Left lung (tissue), 10 donors: ENCODE data around the gene CHD9. TPM values are rescaled to one million over a fixed set of nuclear protein-coding genes. Genes with fewer than 3 reads are reported as not detected.
"Not testable (repeated sequence)": the region's sequence is repeated elsewhere in the genome, so short reads cannot be mapped to it uniquely, and the experiment has no call there.

ENCODE experiments used
- ATAC-seq: fragments of 200-7000 bp; cut with Tn5 transposase; one replicate; pipeline ENCODE4 v1.9.1; 2020; ENCODE audit warnings: moderate library complexity
- DNase-seq, 4 donors: peaks; one replicate each; pipeline ENCODE4 v3.0.0-alpha.2; 2013 to 2020
- H3K27ac ChIP-seq, 2 donors: fragments of 200-600 bp; sonication (generic) in 1 of 2; one replicate each; pipeline versions ENCODE4 v1.5.0 to v1.8.0; 2020 to 2021
- H3K27me3 ChIP-seq, 2 donors: fragments of 200-600 bp; sonication (generic) in 1 of 2; one replicate each; pipeline versions ENCODE4 v1.5.0 to v1.8.0; 2020 to 2021
- H3K36me3 ChIP-seq, 2 donors: fragments of 200-600 bp; sonication (generic) in 1 of 2; one replicate each; pipeline versions ENCODE4 v1.5.0 to v1.8.0; 2020 to 2021
- H3K4me1 ChIP-seq, 2 donors: fragments of 200-600 bp; one replicate each; pipeline ENCODE4 v1.8.0; 2021
- H3K4me3 ChIP-seq, 2 donors: fragments of 200-600 bp; sonication (generic) in 1 of 2; one replicate each; pipeline versions ENCODE4 v1.5.0 to v1.8.0; 2020 to 2021; ENCODE audit warnings: mild to moderate bottlenecking in 1 of 2
- H3K9me3 ChIP-seq, 2 donors: fragments of 200-600 bp; sonication (generic) in 1 of 2; one replicate each; pipeline versions ENCODE4 v1.5.0 to v1.8.0; 2020 to 2021
- intact Hi-C, 2 donors: fragments of 100-400 bp; cut with DNase I; formaldehyde crosslinking; loops; one replicate each; pipeline versions ENCODE4 v1.11.2 to v1.14.2; 2022
- polyA plus RNA-seq, 6 donors: library from polyadenylated mRNA; unstranded; fragments of 120-200 nt; gene quantifications; one replicate each; pipeline ENCODE4 v1.2.1, GENCODE V29; 2013; ENCODE audit not compliant: insufficient read length in 6 of 6
- total RNA-seq, 2 donors: library from RNA; stranded (reverse); fragmentation: NEBNext Ultra II Directional; extraction: Animal tissue kit (Norgen Biotek cat#: 25700); gene quantifications; one replicate each; pipeline ENCODE4 v1.2.1, GENCODE V29; 2021
- TF ChIP-seq, protein P1 (sequence below), 2 donors: fragments of 200-600 bp; sonication (generic) in 1 of 2; IDR thresholded peaks; one replicate each; pipeline versions ENCODE4 v1.5.0 to v1.8.0; 2021; ENCODE audit warnings: antibody characterized with exemption in 2 of 2
- donor health status: DM: no; HTN: yes; CAD: no.
- donor health status: DM: no; HTN: no; CAD: no.

Gene CHD9
- total and polyA plus RNA-seq, 8 donors, result 65.6 to 88.0 (median 74.0) TPM

DNA sequence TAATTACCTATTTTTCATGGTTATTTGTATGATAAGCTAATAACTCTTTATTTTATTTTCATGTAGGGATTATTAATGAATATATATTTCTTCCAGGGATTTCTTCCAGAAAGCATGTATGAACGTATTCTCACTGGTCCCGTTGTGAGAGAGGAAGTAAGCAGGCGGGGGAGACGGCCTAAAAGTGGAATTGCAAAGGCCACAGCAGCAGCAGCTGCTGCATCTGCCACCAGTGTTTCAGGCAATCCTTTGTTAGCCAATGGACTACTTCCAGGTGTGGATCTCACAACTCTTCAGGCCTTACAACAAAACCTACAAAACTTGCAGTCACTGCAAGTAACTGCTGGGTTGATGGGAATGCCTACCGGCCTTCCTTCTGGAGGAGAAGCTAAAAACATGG lies 269.1 kb downstream of the CHD9 start:
- intact Hi-C loops, result no loop called here
- H3K9me3 ChIP-seq, result no peaks in the 10 kb centered on the region
- DNase-seq (no peak), ATAC-seq (no peak)
- peaks cover 0 to 64% of the 10 kb centered on the region in 2 donors for H3K36me3 ChIP-seq
- H3K4me1 ChIP-seq, result no peaks in the 10 kb centered on the region
- TF ChIP-seq, protein P1, sequence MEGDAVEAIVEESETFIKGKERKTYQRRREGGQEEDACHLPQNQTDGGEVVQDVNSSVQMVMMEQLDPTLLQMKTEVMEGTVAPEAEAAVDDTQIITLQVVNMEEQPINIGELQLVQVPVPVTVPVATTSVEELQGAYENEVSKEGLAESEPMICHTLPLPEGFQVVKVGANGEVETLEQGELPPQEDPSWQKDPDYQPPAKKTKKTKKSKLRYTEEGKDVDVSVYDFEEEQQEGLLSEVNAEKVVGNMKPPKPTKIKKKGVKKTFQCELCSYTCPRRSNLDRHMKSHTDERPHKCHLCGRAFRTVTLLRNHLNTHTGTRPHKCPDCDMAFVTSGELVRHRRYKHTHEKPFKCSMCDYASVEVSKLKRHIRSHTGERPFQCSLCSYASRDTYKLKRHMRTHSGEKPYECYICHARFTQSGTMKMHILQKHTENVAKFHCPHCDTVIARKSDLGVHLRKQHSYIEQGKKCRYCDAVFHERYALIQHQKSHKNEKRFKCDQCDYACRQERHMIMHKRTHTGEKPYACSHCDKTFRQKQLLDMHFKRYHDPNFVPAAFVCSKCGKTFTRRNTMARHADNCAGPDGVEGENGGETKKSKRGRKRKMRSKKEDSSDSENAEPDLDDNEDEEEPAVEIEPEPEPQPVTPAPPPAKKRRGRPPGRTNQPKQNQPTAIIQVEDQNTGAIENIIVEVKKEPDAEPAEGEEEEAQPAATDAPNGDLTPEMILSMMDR (IDR thresholded peaks at IDR 0.05), result no peak
- no peaks in the 10 kb centered on the region for H3K27me3 ChIP-seq
- H3K4me3 ChIP-seq, result no peak overlapping the region
- no peak overlapping the region for H3K27ac ChIP-seq

DNA sequence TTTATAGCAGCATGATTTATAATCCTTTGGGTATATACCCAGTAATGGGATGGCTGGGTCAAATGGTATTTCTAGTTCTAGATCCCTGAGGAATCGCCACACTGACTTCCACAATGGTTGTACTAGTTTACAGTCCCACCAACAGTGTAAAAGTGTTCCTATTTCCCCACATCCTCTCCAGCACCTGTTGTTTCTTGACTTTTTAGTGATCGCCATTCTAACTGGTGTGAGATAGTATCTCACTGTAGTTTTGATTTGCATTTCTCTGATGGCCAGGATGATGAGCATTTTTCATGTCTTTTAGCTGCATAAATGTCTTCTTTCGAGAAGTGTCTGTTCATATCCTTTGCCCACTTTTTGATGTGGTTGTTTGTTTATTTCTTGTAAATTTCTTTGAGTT lies 276.2 kb downstream of the CHD9 start:
- ATAC-seq, H3K27ac ChIP-seq, H3K36me3 ChIP-seq, DNase-seq, H3K27me3 ChIP-seq, H3K4me3 ChIP-seq, intact Hi-C loops, H3K9me3 ChIP-seq, H3K4me1 ChIP-seq: not testable (repeated sequence)

DNA sequence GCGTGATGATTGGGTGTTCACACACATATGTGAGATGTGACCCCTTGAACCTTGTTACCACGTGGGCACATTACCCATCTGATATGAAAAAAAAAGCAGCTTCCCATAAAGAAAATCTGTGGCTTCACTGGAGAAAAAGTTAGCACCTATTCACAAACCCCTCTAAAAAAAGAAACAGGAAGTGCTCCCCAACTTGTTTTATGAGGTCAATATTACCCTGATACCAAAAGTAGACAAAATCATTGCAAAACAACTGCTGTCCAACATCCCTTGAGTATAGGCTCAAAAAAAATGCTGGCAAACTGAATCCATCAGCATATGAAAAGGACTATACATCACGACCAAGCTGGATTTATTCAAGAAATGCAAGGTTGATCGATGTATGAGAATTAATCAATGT lies 279.8 kb downstream of the CHD9 start:
- ATAC-seq (no peak), DNase-seq (no peak)
- TF ChIP-seq, protein P1 (IDR thresholded peaks at IDR 0.05), result no peak
- no peaks in the 10 kb centered on the region for H3K27me3 ChIP-seq
- intact Hi-C loops, result no loop called here
- no peaks in the 10 kb centered on the region for H3K36me3 ChIP-seq
- peaks cover 0 to 3% of the 10 kb centered on the region in 2 donors for H3K9me3 ChIP-seq
- no peak overlapping the region for H3K27ac ChIP-seq
- no peaks in the 10 kb centered on the region for H3K4me1 ChIP-seq
- no peak overlapping the region for H3K4me3 ChIP-seq

DNA sequence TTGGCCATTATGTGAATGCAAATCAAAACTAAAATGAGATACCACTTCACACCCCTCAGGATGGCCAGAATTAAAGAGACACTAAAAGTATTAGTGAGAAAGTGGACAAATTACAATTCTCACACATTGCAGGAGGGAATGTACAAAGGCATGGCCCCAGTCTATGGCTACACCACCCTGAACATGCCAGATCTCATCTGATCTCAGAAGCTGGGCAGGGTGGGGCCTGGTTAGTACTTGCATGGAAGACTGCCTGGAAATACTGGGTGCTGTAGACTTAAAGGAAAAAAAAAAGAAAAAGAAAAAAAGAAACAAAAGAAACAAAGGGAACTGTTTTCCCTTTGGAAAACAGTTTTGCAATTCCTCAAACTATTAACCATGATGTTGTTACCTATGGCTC lies 282.5 kb downstream of the CHD9 start:
- Histone ChIP-seq H3K27ac (no peak overlapping the region), H3K36me3 (no peaks in the 10 kb centered on the region), H3K27me3 (no peaks in the 10 kb centered on the region), H3K4me1 (no peaks in the 10 kb centered on the region), H3K4me3 (no peak overlapping the region), H3K9me3 (no peaks in the 10 kb centered on the region)
- TF ChIP-seq, protein P1 (IDR thresholded peaks at IDR 0.05), result no peak
- no peak for ATAC-seq
- intact Hi-C loops, result no loop called here
- no peak for DNase-seq

DNA sequence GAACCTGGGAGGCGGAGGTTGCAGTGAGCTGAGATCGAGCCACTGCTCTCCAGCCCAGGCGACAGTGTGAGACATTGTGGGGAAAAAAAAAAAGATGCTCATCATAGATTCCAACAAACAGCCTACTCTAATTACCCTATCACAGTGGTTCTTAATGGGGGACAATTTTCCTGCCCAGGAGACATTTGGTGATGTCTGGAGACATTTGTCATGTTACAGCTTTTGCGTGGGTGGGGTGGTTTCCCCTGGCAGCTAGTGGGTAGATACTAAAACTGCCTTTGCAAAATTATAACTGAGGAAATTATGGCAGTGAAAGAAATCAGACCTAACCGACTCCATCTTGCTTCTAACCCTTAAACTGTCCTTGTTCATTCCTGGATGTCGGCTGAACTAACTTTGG lies 287.0 kb downstream of the CHD9 start:
- intact Hi-C loops, result no loop called here
- Histone ChIP-seq H3K27me3 (no peaks in the 10 kb centered on the region), H3K9me3 (no peaks in the 10 kb centered on the region), H3K27ac (no peak overlapping the region), H3K4me3 (no peak overlapping the region), H3K36me3 (no peaks in the 10 kb centered on the region), H3K4me1 (no peaks in the 10 kb centered on the region)
- ATAC-seq (no peak), DNase-seq (no peak)
- TF ChIP-seq, protein P1 (IDR thresholded peaks at IDR 0.05), result no peak

DNA sequence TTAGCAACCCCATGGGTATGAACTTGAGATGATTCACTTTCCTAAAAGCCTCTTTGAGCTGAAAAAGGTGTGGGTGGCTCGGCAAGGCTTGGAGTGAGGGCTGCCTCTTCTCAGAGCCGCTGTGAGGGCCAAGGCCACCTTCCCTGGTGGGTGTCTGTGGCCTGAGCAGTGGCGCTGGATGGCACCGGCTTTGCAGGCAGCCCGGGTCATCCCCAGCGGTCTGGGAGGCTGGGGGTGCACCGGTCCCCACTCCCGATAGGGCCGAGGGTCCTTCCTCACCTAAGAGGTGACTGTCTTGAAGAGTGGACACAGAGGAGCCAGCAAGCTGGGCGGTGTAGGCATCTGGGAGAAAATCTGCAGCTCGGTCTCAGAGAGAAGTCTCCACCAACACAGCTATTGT lies 300.3 kb downstream of the CHD9 start:
- DNase-seq (peak in 1 of 4 donors; percentile 62), ATAC-seq (no peak)

More for the DNA sequence above, 300.3 kb downstream of the CHD9 start:
- H3K27me3 ChIP-seq, result peaks cover 0 to 12% of the 10 kb centered on the region in 2 donors
- H3K4me3 ChIP-seq, result no peak overlapping the region
- H3K27ac ChIP-seq, result no peak overlapping the region
- TF ChIP-seq, protein P1 (IDR thresholded peaks at IDR 0.05), result no peak
- no peaks in the 10 kb centered on the region for H3K4me1 ChIP-seq
- H3K36me3 ChIP-seq, result no peaks in the 10 kb centered on the region
- peaks cover 0 to 8% of the 10 kb centered on the region in 2 donors for H3K9me3 ChIP-seq
- intact Hi-C loops, result no loop called here
